Smooth muscle cell (in vitro differentiated cells): ENCODE results near the gene OPHN1. TPM values are rescaled to one million over a fixed set of nuclear protein-coding genes. Genes with fewer than 3 reads are reported as not detected.
"Not testable (repeated sequence)": the region's sequence is repeated elsewhere in the genome, so short reads cannot be mapped to it uniquely, and the experiment has no call there.

ENCODE experiments used
- DNase-seq: peaks from one replicate; lab custom pipeline; 2025; ENCODE audit not compliant: unreplicated experiment; lab: John Stamatoyannopoulos, UW
- H2AFZ ChIP-seq: fragments of 200-600 bp; sonication (generic); 2 replicates; pipeline ENCODE4 v1.6.0; 2016; ENCODE audit warnings: antibody characterized with exemption, low read depth, mild to moderate bottlenecking
- H3F3A ChIP-seq: fragments of 200-600 bp; sonication (generic); 2 replicates; pipeline ENCODE4 v1.6.0; 2017; ENCODE audit warnings: antibody characterized with exemption, low read depth
- H3K27ac ChIP-seq: fragments of 200-600 bp; sonication (generic); 2 replicates; pipeline ENCODE4 v1.5.1; 2016; ENCODE audit warnings: low read depth, mild to moderate bottlenecking
- H3K27me3 ChIP-seq: fragments of 200-600 bp; sonication (generic); 2 replicates; pipeline ENCODE4 v1.6.1; 2016; ENCODE audit warnings: low read depth, mild to moderate bottlenecking
- H3K36me3 ChIP-seq: fragments of 200-600 bp; sonication (generic); 2 replicates; pipeline ENCODE4 v1.5.1; 2016; ENCODE audit warnings: low read depth
- H3K4me1 ChIP-seq: fragments of 200-600 bp; sonication (generic); 2 replicates; pipeline ENCODE4 v1.5.1; 2016; ENCODE audit warnings: low read depth
- H3K4me2 ChIP-seq: fragments of 200-600 bp; sonication (generic); 2 replicates; pipeline ENCODE4 v1.6.0; 2016; ENCODE audit warnings: mild to moderate bottlenecking
- H3K4me3 ChIP-seq: fragments of 200-600 bp; sonication (generic); 2 replicates; pipeline ENCODE4 v1.5.1; 2016; ENCODE audit warnings: mild to moderate bottlenecking
- H3K79me2 ChIP-seq: fragments of 200-600 bp; sonication (generic); 2 replicates; pipeline ENCODE4 v1.6.0; 2016; ENCODE audit warnings: low read depth, mild to moderate bottlenecking
- H3K9ac ChIP-seq: fragments of 200-600 bp; sonication (generic); 2 replicates; pipeline ENCODE4 v1.6.0; 2016; ENCODE audit warnings: low read depth
- H3K9me3 ChIP-seq: fragments of 200-600 bp; sonication (generic); replicated peaks from 2 replicates; pipeline ENCODE4 v1.5.1; 2016; ENCODE audit warnings: low read depth
- H4K20me1 ChIP-seq: fragments of 200-600 bp; sonication (generic); 2 replicates; pipeline ENCODE4 v1.6.0; 2016; ENCODE audit warnings: low read depth
- WGBS: methylation state at CpG from one replicate; pipeline ENCODE4 v1.1.7; 2016; ENCODE audit warnings: low lambda C conversion rate; 5-methylcytosine and 5-hydroxymethylcytosine counted together
- polyA plus RNA-seq: library from polyadenylated mRNA; unstranded; fragments of >200 nt; fragmentation: Nextera tagmentation; extraction: Ambion mirVana; gene quantifications from 2 replicates; pipeline ENCODE4 v1.2.1, GENCODE V29; 2016
- total RNA-seq: library from RNA; depleted of rRNA; stranded (reverse); fragments of >200 nt; gene quantifications from 2 replicates; pipeline ENCODE4 v1.2.3, GENCODE V29; 2014
- TF ChIP-seq, protein P1 (sequence below): fragments of 200-600 bp; sonication (generic); IDR thresholded peaks from 2 replicates; pipeline ENCODE4 v1.5.1; 2017; ENCODE audit warnings: borderline replicate concordance, mild to moderate bottlenecking, antibody characterized with exemption; ENCODE audit not compliant: insufficient read depth, poor library complexity, severe bottlenecking

Gene OPHN1
- total and polyA plus RNA-seq, 2 experiments from 2014 or later: 1.1 to 2.3 TPM

DNA sequence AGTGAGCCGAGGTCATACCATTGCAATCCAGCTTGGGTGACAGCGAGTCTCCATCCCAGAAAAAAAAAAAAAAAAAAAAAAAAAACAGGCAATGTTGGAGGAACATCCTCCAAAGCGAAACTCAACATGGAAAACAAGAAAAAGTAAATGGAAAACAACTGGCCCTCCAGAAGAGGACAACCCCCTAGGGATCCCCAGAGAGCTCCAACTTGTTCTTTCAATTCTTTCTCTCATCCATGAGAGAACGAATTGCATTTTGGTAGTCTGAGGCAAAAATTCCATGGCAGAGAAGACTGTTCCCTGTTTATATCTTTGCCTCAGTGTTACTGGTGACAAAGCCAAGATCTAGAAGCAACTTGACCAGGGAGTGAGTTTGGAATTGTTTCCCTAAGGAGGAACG lies 49.8 kb downstream of the OPHN1 start:
- TF ChIP-seq, protein P1, sequence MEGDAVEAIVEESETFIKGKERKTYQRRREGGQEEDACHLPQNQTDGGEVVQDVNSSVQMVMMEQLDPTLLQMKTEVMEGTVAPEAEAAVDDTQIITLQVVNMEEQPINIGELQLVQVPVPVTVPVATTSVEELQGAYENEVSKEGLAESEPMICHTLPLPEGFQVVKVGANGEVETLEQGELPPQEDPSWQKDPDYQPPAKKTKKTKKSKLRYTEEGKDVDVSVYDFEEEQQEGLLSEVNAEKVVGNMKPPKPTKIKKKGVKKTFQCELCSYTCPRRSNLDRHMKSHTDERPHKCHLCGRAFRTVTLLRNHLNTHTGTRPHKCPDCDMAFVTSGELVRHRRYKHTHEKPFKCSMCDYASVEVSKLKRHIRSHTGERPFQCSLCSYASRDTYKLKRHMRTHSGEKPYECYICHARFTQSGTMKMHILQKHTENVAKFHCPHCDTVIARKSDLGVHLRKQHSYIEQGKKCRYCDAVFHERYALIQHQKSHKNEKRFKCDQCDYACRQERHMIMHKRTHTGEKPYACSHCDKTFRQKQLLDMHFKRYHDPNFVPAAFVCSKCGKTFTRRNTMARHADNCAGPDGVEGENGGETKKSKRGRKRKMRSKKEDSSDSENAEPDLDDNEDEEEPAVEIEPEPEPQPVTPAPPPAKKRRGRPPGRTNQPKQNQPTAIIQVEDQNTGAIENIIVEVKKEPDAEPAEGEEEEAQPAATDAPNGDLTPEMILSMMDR: no peak
- no peak for DNase-seq

DNA sequence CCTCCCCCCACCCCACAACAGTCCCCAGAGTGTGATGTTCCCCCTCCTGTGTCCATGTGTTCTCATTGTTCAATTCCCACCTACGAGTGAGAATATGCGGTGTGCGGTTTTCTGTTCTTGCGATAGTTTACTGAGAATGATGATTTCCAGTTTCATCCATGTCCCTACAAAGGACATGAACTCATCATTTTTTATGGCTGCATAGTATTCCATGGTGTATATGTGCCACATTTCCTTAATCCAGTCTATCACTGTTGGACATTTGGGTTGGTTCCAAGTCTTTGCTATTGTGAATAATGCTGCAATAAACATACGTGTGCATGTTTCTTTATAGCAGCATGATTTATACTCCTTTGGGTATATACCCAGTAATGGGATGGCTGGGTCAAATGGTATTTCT lies 55.7 kb downstream of the OPHN1 start:
- H3K9ac ChIP-seq, H3K27me3 ChIP-seq, H3K9me3 ChIP-seq, H3K4me2 ChIP-seq, H3K4me3 ChIP-seq, DNase-seq, H3K79me2 ChIP-seq, H2AFZ ChIP-seq, H3K4me1 ChIP-seq, H3K27ac ChIP-seq, H3F3A ChIP-seq, H4K20me1 ChIP-seq, H3K36me3 ChIP-seq: not testable (repeated sequence)
- 82% methylated on average over 5 of the region's 5 CpGs for WGBS

More for the DNA sequence above, 49.8 kb downstream of the OPHN1 start:
- Histone ChIP-seq H3K9ac (no peak overlapping the region), H3K79me2 (no peaks in the 10 kb centered on the region), H3K27ac (no peak overlapping the region), H3K4me3 (no peak overlapping the region), H3K9me3 (no peaks in the 10 kb centered on the region), H3F3A (no peaks in the 10 kb centered on the region), H3K27me3 (no peaks in the 10 kb centered on the region), H3K4me1 (no peaks in the 10 kb centered on the region), H4K20me1 (no peaks in the 10 kb centered on the region), H3K36me3 (no peaks in the 10 kb centered on the region), H2AFZ (no peak overlapping the region), H3K4me2 (no peak overlapping the region)
- 72% methylated on average over 5 of the region's 5 CpGs for WGBS

DNA sequence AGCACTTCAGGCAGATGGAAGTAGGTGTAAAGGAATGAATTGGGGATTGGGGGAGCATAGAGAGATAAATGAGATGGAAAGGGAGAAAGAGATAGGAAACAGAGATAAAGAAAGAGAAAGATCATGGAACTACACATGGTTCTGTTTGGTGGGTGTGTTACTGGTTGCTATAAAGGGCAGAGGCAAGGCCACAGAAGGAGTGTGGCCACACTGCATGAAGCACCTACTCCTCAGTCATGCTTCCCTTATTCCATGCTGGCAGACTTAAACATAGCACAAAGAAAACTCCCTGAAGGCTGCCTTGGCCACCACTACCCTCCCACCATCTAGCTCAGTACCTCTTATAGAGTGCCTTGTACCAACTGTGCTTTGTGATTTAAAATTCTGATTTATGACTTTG lies 56.9 kb downstream of the OPHN1 start:
- Histone ChIP-seq H3K4me2 (no peak overlapping the region), H3K36me3 (no peaks in the 10 kb centered on the region), H2AFZ (no peak overlapping the region), H3K27me3 (no peaks in the 10 kb centered on the region), H3K27ac (no peak overlapping the region), H3K4me3 (no peak overlapping the region), H3K79me2 (no peaks in the 10 kb centered on the region), H3F3A (no peaks in the 10 kb centered on the region), H4K20me1 (no peaks in the 10 kb centered on the region), H3K4me1 (no peaks in the 10 kb centered on the region), H3K9me3 (no peaks in the 10 kb centered on the region), H3K9ac (no peak overlapping the region)
- TF ChIP-seq, protein P1: no peak
- DNase-seq: no peak

DNA sequence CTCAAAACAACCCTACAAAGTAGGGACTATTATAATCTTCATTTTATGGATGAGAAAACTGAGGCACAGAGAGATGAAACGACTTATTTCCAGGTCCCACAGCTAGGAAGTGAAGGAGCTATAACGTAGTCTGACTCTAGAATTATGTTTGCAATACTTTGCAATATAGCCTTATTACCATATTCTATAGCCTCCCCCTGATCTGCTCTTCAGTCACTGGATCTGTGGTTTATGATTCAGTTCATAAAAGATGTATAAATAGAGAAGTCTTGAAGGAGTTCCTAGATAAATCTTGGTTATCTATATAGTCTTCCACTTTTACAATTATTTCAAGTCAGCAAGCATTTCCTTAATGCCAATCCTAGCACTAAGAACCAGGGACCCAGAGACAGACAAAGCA lies 57.5 kb downstream of the OPHN1 start:
- H4K20me1 ChIP-seq: no peaks in the 10 kb centered on the region
- H2AFZ ChIP-seq: no peak overlapping the region
- H3K27ac ChIP-seq: no peak overlapping the region
- no peak for DNase-seq
- no peaks in the 10 kb centered on the region for H3K36me3 ChIP-seq
- H3K4me3 ChIP-seq: no peak overlapping the region
- TF ChIP-seq, protein P1: no peak
- no peaks in the 10 kb centered on the region for H3F3A ChIP-seq
- H3K9me3 ChIP-seq: no peaks in the 10 kb centered on the region
- 79% methylated on average over 2 of the region's 2 CpGs for WGBS
- no peak overlapping the region for H3K4me2 ChIP-seq
- H3K79me2 ChIP-seq: no peaks in the 10 kb centered on the region
- no peak overlapping the region for H3K9ac ChIP-seq
- no peaks in the 10 kb centered on the region for H3K4me1 ChIP-seq
- H3K27me3 ChIP-seq: no peaks in the 10 kb centered on the region
